GM12864 (cell line): ENCODE measurements around the gene WSCD2.

Experiments
- DNase-seq: peaks from one replicate; pipeline ENCODE4 v3.0.0-alpha.2; 2011; ENCODE audit warnings: low read depth
- H3K4me3 ChIP-seq: 2 replicates; pipeline ENCODE4 v1.5.1; 2011; ENCODE audit warnings: mild to moderate bottlenecking, low read depth, low read length, control low read depth
- TF ChIP-seq, protein P1 (sequence below): IDR thresholded peaks from 2 replicates; pipeline ENCODE4 v1.5.1; 2011; ENCODE audit warnings: low read depth, mild to moderate bottlenecking, moderate library complexity, low read length, control low read depth, inconsistent platforms; ENCODE audit errors: missing control alignments

The WSCD2 gene

DNA sequence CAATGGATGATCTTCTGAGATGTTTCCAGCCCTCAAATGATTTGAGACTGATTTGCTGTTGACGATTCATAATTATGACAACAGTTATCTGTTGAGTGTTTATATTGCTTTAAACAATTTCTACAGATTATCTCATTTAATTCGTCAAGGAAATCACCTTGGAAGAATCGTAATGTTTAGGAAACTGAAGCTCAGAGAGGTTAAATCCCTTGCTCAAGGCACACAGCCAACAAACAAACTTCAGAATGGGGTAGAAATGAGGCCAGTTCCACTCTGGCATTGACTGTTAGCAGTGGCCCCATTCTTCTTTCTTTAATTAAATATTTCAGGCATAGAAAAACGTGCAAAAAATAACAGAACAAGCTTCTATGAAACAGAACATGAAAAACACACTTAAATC, 4.0 kb upstream of the WSCD2 start:
- TF ChIP-seq, protein P1, sequence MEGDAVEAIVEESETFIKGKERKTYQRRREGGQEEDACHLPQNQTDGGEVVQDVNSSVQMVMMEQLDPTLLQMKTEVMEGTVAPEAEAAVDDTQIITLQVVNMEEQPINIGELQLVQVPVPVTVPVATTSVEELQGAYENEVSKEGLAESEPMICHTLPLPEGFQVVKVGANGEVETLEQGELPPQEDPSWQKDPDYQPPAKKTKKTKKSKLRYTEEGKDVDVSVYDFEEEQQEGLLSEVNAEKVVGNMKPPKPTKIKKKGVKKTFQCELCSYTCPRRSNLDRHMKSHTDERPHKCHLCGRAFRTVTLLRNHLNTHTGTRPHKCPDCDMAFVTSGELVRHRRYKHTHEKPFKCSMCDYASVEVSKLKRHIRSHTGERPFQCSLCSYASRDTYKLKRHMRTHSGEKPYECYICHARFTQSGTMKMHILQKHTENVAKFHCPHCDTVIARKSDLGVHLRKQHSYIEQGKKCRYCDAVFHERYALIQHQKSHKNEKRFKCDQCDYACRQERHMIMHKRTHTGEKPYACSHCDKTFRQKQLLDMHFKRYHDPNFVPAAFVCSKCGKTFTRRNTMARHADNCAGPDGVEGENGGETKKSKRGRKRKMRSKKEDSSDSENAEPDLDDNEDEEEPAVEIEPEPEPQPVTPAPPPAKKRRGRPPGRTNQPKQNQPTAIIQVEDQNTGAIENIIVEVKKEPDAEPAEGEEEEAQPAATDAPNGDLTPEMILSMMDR = no peak
- no peak for DNase-seq
- H3K4me3 ChIP-seq = no peak overlapping the region

DNA sequence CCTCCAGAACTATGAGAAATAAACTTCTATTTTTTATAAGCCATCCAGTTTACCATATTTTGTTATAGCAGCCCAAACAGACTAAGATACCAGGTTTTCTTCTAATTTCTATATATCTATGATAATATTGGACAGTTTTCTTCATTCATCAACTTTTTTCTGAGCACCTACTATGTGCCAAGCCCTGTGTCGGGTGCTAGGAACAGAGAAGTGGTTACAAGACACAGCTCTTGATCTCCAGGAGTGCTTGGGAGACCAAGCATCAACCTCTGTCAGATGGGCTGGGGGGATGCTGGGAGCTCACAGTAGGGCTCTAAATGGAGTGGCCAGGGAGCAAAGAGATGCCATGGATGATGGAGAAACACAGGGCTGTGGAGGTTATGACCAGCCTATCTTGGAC, 2.9 kb upstream of the WSCD2 start:
- TF ChIP-seq, protein P1 = no peak
- H3K4me3 ChIP-seq = no peak overlapping the region
- no peak for DNase-seq

DNA sequence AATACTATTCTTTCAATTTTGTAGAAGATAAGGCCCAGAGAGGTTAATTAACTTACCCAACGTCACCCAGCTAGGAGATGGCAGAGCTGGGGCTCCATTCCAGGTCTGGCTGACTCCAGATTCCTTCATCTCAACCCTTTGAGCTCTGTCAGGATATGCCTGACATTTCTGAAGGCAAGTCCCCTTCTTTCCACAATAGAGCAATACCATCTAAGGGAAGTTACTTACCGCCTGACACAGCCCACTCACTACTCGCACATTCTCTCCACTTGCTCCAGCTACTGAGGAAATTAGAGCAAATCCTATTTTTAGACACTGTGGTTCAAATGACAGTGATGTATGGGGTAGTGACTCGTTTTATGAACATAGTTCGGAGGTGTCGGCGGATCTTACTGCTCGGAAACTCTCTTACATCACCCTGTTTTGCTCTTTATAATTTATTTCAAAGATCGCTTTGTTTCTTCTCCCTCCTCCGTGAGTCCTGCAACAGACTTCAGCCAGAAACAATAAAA, 2.0 kb upstream of the WSCD2 start:
- DNase-seq = no peak
- H3K4me3 ChIP-seq = no peak overlapping the region
- TF ChIP-seq, protein P1 = no peak

DNA sequence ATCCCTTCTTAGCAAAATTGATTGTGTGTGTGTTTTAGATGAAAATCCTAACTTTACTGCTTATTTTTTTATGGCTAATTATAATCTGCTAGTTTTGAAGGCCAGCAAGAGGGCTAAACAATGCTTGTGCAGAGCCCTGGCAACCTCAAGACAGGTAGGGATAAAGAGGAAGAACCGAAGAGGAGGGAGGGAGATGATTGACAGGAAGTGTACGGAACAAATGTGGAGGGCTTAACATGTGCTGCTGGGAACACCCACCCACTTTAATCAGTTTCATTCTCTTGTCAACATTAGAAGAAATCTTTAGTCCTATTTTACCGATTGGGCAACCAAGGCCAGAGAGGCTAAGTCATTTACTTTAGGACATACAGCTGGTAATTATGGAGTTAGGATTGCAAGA, 1.4 kb upstream of the WSCD2 start:
- no peak for DNase-seq
- no peak overlapping the region for H3K4me3 ChIP-seq
- TF ChIP-seq, protein P1 = no peak

DNA sequence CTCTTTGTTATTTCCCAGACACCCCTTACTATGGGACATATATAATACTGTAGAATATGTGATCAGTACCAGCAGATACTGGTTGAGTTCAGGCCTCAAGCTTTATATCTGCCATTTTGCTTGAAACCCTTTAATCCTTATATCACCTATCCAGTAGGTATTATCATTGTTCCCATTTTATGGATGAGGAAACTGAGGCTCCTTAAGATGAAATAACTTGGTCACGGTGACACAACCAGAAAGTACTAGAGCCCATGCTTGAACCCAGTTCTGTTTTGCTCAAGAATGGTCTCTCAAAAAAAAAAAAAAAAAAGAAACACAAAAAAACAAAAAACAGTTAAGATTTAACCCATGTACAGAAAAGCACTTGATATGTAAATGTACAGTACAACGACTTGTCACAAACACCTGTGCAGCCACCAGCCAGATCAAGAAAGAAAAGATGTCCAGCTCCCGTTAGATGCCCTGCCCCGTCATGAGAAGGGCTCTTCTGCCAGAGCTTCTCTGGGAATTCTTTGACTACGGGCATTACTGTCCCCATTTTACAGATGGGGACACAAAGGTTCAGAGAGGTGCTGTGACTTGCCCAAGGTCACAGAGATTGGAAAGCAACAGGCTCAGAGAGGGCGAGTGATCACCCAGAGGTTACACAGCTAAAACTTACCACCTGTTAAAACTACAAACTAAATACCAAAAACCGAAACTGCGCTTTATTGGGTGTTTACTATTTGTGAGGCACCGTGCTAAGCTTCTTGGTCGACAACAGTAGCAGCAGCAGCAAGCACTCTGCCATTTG, 669 bp upstream of the WSCD2 start:
- DNase-seq = no peak
- no peak overlapping the region for H3K4me3 ChIP-seq
- TF ChIP-seq, protein P1 = no peak

DNA sequence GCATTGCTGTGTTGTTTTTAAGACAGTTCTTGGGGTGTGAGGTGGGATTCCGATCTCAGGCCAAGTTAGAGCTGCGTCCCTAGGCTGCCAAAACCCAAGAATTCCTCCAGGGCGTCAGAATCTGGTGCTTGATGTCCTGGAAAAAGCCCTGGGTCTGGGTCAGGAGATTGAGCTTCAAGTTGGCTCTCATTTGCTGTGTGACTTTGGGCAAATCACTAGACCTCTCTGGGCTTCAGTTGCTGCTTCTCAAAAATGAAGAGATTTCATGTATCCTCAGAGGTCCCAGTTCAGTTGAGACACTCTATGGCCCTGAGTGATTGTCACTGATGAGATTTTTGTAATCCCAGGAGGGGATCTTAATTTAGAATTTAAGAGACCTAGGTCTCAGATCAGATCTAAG, 1.9 kb downstream of the WSCD2 start:
- no peak overlapping the region for H3K4me3 ChIP-seq
- DNase-seq = no peak
- TF ChIP-seq, protein P1 = no peak

DNA sequence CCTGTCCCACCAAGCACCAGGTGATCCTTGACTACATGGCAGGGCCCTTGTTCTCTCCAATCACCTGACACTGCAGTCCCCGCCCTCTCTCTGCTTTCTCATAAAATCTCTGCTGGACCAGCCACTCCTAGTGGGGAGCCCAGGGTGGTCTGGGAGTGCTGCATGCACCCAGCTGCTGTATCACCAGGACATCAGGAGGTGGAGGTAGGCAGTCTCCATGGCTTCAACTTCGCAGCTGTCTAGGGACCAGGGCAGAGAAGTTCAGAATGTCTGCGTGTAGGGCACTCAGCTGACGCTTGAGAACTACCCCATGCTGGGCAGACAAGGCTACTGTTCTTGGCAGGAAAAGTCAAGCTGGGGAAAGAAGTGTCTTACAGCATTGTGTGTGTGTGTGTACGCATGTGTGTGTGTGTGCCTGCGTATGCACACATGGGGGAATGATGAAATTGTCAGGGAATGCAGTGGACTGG, 2.6 kb downstream of the WSCD2 start:
- H3K4me3 ChIP-seq = no peak overlapping the region
- DNase-seq = no peak
- TF ChIP-seq, protein P1 = no peak
